Stimulated activated CD8-positive, alpha-beta memory T cell treated with anti-CD3 and anti-CD28 coated beads, Interleukin-15, amount 100 ng/mL, for 48 hours (primary cell): Measurements from ENCODE around the gene XRRA1.
"Not testable (repeated sequence)": the region's sequence is repeated elsewhere in the genome, so short reads cannot be mapped to it uniquely, and the experiment has no call there.

Experiments used
- DNase-seq, 2 donors: peaks; one replicate each; pipeline ENCODE4 v3.0.0-alpha.2; 2020; ENCODE audit warnings: low read depth in 2 of 2

XRRA1 gene

GRCh38 chr11:74896311-74896710 is 52.6 kb downstream of the XRRA1 start:
- no peak for DNase-seq

GRCh38 chr11:74895340-74896116 is 53.4 kb downstream of the XRRA1 start:
- no peak for DNase-seq

GRCh38 chr11:74893015-74893414 is 55.9 kb downstream of the XRRA1 start:
- not testable (repeated sequence) for DNase-seq

- no peak for DNase-seq
Measured at GRCh38 chr11:74877132-74877531, 71.8 kb downstream of the XRRA1 start.

GRCh38 chr11:74871037-74871436 is 77.9 kb downstream of the XRRA1 start:
- DNase-seq = no peak

- DNase-seq = no peak
Measured at GRCh38 chr11:74870485-74870884, 78.4 kb downstream of the XRRA1 start.

GRCh38 chr11:74866557-74866956 is 82.3 kb downstream of the XRRA1 start:
- no peak for DNase-seq

- no peak for DNase-seq
Measured at GRCh38 chr11:74863410-74863809, 85.5 kb downstream of the XRRA1 start.

GRCh38 chr11:74860743-74861142 is 88.1 kb downstream of the XRRA1 start:
- no peak for DNase-seq

- no peak for DNase-seq
Measured at GRCh38 chr11:74853223-74853622, 95.7 kb downstream of the XRRA1 start.

GRCh38 chr11:74849525-74850391 is 99.1 kb downstream of the XRRA1 start:
- no peak for DNase-seq

- no peak for DNase-seq
Measured at GRCh38 chr11:74847895-74848294, 101.0 kb downstream of the XRRA1 start.

- no peak for DNase-seq
Measured at GRCh38 chr11:74847395-74847794, 101.5 kb downstream of the XRRA1 start.

GRCh38 chr11:74846770-74847169 is 102.1 kb downstream of the XRRA1 start:
- DNase-seq = no peak

GRCh38 chr11:74845978-74846517 is 102.8 kb downstream of the XRRA1 start:
- no peak for DNase-seq

- no peak for DNase-seq
Measured at GRCh38 chr11:74844865-74845264, 104.0 kb downstream of the XRRA1 start.

GRCh38 chr11:74844072-74844471 is 104.8 kb downstream of the XRRA1 start:
- no peak for DNase-seq

GRCh38 chr11:74842967-74843366 is 105.9 kb downstream of the XRRA1 start:
- DNase-seq = no peak

GRCh38 chr11:74840486-74840885 is 108.4 kb downstream of the XRRA1 start:
- DNase-seq = no peak

- no peak for DNase-seq
Measured at GRCh38 chr11:74839971-74840370, 108.9 kb downstream of the XRRA1 start.

- DNase-seq = no peak
Measured at GRCh38 chr11:74839446-74839845, 109.4 kb downstream of the XRRA1 start.

GRCh38 chr11:74838188-74838587 is 110.7 kb downstream of the XRRA1 start:
- DNase-seq = no peak

GRCh38 chr11:74837191-74837590 is 111.7 kb downstream of the XRRA1 start:
- DNase-seq = no peak
